Measurements from ENCODE around the gene KCNV2. TPM values are rescaled to one million over a fixed set of nuclear protein-coding genes. Genes with fewer than 3 reads are reported as not detected.

The KCNV2 gene
- total and polyA plus RNA-seq, 2 donors from 2014 or later, result not detected

DNA sequence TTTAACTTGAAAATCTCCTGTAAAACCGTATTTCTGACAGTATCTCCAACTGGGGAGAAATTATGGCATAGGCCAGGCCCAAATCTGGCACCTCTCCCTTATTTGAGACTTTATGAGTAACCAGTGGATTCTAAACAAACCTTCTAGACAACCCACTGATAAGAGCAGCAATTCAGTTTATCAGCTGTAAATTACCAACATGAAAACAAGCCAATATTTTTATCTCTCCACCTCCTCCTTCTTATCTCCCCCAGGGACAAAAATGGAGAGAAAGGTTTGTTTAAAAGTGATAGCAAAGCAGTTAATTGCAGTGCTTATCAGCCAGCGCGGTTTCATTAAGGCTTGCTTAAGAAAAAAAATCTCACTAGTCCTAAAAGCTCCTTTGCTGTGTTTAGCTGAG lies 53.8 kb downstream of the KCNV2 start:
- Histone ChIP-seq H3K9me3 (ENCODE audit: control insufficient read depth in 2 of 3, insufficient read depth in 1 of 3, low read length in 3 of 3) (peaks cover 0 to 6% (median 0%) of the 10 kb centered on the region in 3 donors), H3K27ac (ENCODE audit: low read depth in 2 of 2, low read length in 2 of 2) (no peak overlapping the region), H3K27me3 (ENCODE audit: control insufficient read depth, insufficient read depth, low read length) (no peaks in the 10 kb centered on the region), H3K4me3 (ENCODE audit: low read length in 3 of 3) (no peak overlapping the region), H3K9ac (ENCODE audit: low read length in 3 of 3) (no peak overlapping the region), H3K36me3 (ENCODE audit: control insufficient read depth in 2 of 3, insufficient read depth in 3 of 3, low read length in 3 of 3) (peaks cover 3 to 28% (median 9%) of the 10 kb centered on the region in 3 donors), H3K4me1 (ENCODE audit: control insufficient read depth in 2 of 3, insufficient read depth in 2 of 3, low read depth in 1 of 3, low read length in 3 of 3) (no peaks in the 10 kb centered on the region)
- FAIRE-seq (no peak), DNase-seq (peak in 1 of 5 donors; percentile 7)
- TF ChIP-seq CTCF (IDR thresholded peaks at IDR 0.05; ENCODE audit: borderline replicate concordance, extremely low read depth, insufficient read depth), result no peak
- intact Hi-C loops (cut with DNase I), result no loop called here

DNA sequence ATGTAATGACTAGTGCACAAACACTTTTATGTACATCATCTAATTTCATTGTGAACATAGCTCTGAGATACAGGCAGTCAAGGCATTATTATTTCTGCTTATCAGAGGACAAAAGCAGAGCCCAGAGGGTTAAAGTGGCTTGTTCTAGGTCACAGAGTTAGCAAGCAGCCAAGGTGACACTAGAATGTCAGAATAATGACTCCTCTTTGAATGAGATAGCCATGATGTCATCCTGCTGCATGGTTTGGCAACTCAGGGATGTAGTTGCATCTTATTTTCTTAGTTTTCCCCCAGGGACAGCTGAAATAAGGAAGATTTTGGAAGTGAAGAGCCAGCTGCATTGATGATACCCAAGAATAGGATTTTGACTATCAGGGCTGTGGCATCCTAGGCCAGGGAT lies 54.4 kb downstream of the KCNV2 start:
- Histone ChIP-seq H3K9ac (ENCODE audit: low read length in 3 of 3) (no peak overlapping the region), H3K4me1 (ENCODE audit: control insufficient read depth in 2 of 3, insufficient read depth in 2 of 3, low read depth in 1 of 3, low read length in 3 of 3) (no peaks in the 10 kb centered on the region), H3K4me3 (ENCODE audit: low read length in 3 of 3) (no peak overlapping the region), H3K27me3 (ENCODE audit: control insufficient read depth, insufficient read depth, low read length) (no peaks in the 10 kb centered on the region), H3K9me3 (ENCODE audit: control insufficient read depth in 2 of 3, insufficient read depth in 1 of 3, low read length in 3 of 3) (peaks cover 0 to 6% (median 2%) of the 10 kb centered on the region in 3 donors), H3K36me3 (ENCODE audit: control insufficient read depth in 2 of 3, insufficient read depth in 3 of 3, low read length in 3 of 3) (peaks cover 5 to 32% (median 9%) of the 10 kb centered on the region in 3 donors), H3K27ac (ENCODE audit: low read depth in 2 of 2, low read length in 2 of 2) (no peak overlapping the region)
- intact Hi-C loops (cut with DNase I), result no loop called here
- no peak for FAIRE-seq
- DNase-seq, result no peak
- TF ChIP-seq CTCF (IDR thresholded peaks at IDR 0.05; ENCODE audit: borderline replicate concordance, extremely low read depth, insufficient read depth), result no peak

GRCh38 chr9:2777454-2777853 lies 60.1 kb downstream of the KCNV2 start:
- intact Hi-C loops (cut with DNase I), result no loop called here
- Histone ChIP-seq H3K9ac (ENCODE audit: low read length in 3 of 3) (no peak overlapping the region), H3K27me3 (ENCODE audit: control insufficient read depth, insufficient read depth, low read length) (no peaks in the 10 kb centered on the region), H3K27ac (ENCODE audit: low read depth in 2 of 2, low read length in 2 of 2) (no peak overlapping the region), H3K36me3 (ENCODE audit: control insufficient read depth in 2 of 3, insufficient read depth in 3 of 3, low read length in 3 of 3) (peaks cover 6 to 19% (median 11%) of the 10 kb centered on the region in 3 donors), H3K4me3 (ENCODE audit: low read length in 3 of 3) (no peak overlapping the region), H3K9me3 (ENCODE audit: control insufficient read depth in 2 of 3, insufficient read depth in 1 of 3, low read length in 3 of 3) (peaks cover 0 to 10% (median 2%) of the 10 kb centered on the region in 3 donors), H3K4me1 (ENCODE audit: control insufficient read depth in 2 of 3, insufficient read depth in 2 of 3, low read depth in 1 of 3, low read length in 3 of 3) (no peaks in the 10 kb centered on the region)
- DNase-seq, result no peak
- FAIRE-seq, result no peak
- no peak for TF ChIP-seq CTCF (IDR thresholded peaks at IDR 0.05; ENCODE audit: borderline replicate concordance, extremely low read depth, insufficient read depth)

GRCh38 chr9:2778816-2779215 lies 61.5 kb downstream of the KCNV2 start:
- DNase-seq (no peak), FAIRE-seq (no peak)
- Histone ChIP-seq H3K4me3 (ENCODE audit: low read length in 3 of 3) (no peak overlapping the region), H3K27ac (ENCODE audit: low read depth in 2 of 2, low read length in 2 of 2) (no peak overlapping the region), H3K9ac (ENCODE audit: low read length in 3 of 3) (no peak overlapping the region), H3K27me3 (ENCODE audit: control insufficient read depth, insufficient read depth, low read length) (no peaks in the 10 kb centered on the region), H3K36me3 (ENCODE audit: control insufficient read depth in 2 of 3, insufficient read depth in 3 of 3, low read length in 3 of 3) (peaks cover 6 to 13% (median 8%) of the 10 kb centered on the region in 3 donors), H3K4me1 (ENCODE audit: control insufficient read depth in 2 of 3, insufficient read depth in 2 of 3, low read depth in 1 of 3, low read length in 3 of 3) (no peaks in the 10 kb centered on the region), H3K9me3 (ENCODE audit: control insufficient read depth in 2 of 3, insufficient read depth in 1 of 3, low read length in 3 of 3) (peaks cover 0 to 10% (median 2%) of the 10 kb centered on the region in 3 donors)
- no peak for TF ChIP-seq CTCF (IDR thresholded peaks at IDR 0.05; ENCODE audit: borderline replicate concordance, extremely low read depth, insufficient read depth)
- intact Hi-C loops (cut with DNase I), result no loop called here
